T-cell (primary cell): ENCODE measurements around the gene MYH9. TPM values are rescaled to one million over a fixed set of nuclear protein-coding genes. Genes with fewer than 3 reads are reported as not detected.

Source experiments
- total RNA-seq, 35 experiments: library from RNA in 6 of 35; stranded (reverse) in 6 of 35; fragments of 120-200 nt in 1 of 35; gene quantifications; one replicate each; pipeline versions ENCODE4 v1.2.1 to v1.2.4 and lab custom pipeline; 2013 to 2026

Gene MYH9
- total RNA-seq, 5 donors from 2014 or later (not counting 1 experiment from before 2014, with no cell fraction given), result 816 to 1,109 (median 896) TPM

Other genes starting within 250 kb of the MYH9 start
- gene APOL3, start 227.2 kb downstream of the MYH9 start, total RNA-seq, result 100 to 1,000 TPM; 152 to 191 (median 167) TPM
- gene APOL4, start 186.2 kb downstream of the MYH9 start, total RNA-seq, result under 1 TPM in 2 of 5 donors, not detected in 3; 0.22 to 0.72 TPM
- gene APOL2, start 148.4 kb downstream of the MYH9 start, total RNA-seq, result 10 to 100 TPM; 38.3 to 80.7 (median 70.6) TPM
- gene APOL1, start 134.8 kb downstream of the MYH9 start, total RNA-seq, result 10 to 100 TPM; 15.7 to 29.5 (median 19.8) TPM
- 10 to 100 TPM; 36.9 to 47.6 (median 45.4) TPM for gene TXN2, start 93.7 kb upstream of the MYH9 start, total RNA-seq
- 1 to 10 TPM; 1.7 to 5.0 (median 3.2) TPM for gene FOXRED2, start 119.1 kb upstream of the MYH9 start, total RNA-seq
- gene EIF3D, start 141.2 kb upstream of the MYH9 start, total RNA-seq, result 100 to 1,000 TPM; 218 to 273 (median 242) TPM